HepG2 (cell line): ENCODE results near the gene PAQR6.

Experiments used
- NONO ChIP-seq, 2 experiments: fragments of 450-650 bp in 1 of 2; sonication (generic) in 1 of 2; formaldehyde crosslinking in 1 of 2; IDR thresholded peaks in 1 of 2; conservative IDR thresholded peaks in 1 of 2; 2 replicates each; pipeline versions ENCODE4 v1.6.1 to v1.8.0; 2017 to 2022; ENCODE audit warnings: mild to moderate bottlenecking in 1 of 2, missing genetic modification reagents in 1 of 2, moderate library complexity in 1 of 2
- SKI ChIP-seq: fragments of 450-650 bp; IDR thresholded peaks from one replicate; pipeline ENCODE4 v1.6.1; 2018; ENCODE audit warnings: mild to moderate bottlenecking; ENCODE audit not compliant: partially characterized antibody
- ZNF512B ChIP-seq: sonication (generic); formaldehyde crosslinking; IDR thresholded peaks from 2 replicates; pipeline ENCODE4 v1.5.1; 2020; ENCODE audit warnings: missing genetic modification reagents, mild to moderate bottlenecking, borderline replicate concordance

GRCh38 chr1:156241311-156241811 lies 6.5 kb downstream of the PAQR6 start:
- TF ChIP-seq NONO (IDR thresholded peaks at IDR 0.05) = no peak
- TF ChIP-seq NONO (CRISPR knock-in tag; conservative IDR thresholded peaks at IDR 0.05) = no peak
- no peak for TF ChIP-seq SKI
- no peak for TF ChIP-seq ZNF512B (CRISPR knock-in tag)
